ENCODE data around the gene UQCRH. TPM values are rescaled to one million over a fixed set of nuclear protein-coding genes. Genes with fewer than 3 reads are reported as not detected.
A peak's percentile ranks its signal among the peaks of the same experiment; 100 is the strongest.

Gene UQCRH
- total RNA-seq = 337 TPM

- DNase-seq = peak; percentile 98
Measured at GRCh38 chr1:46303038-46303871, at the start of gene UQCRH, which contains the start of gene LRRC41. Gene UQCRH (plus strand): TSS chr1:46303698. CDS start chr1:46303767, 69 bp downstream. Gene LRRC41 (minus strand): TSS chr1:46303616. CDS start chr1:46303322, 294 bp downstream.

GRCh38 chr1:46254668-46255067 lies 48.8 kb upstream of the UQCRH start:
- no peak for DNase-seq

DNA sequence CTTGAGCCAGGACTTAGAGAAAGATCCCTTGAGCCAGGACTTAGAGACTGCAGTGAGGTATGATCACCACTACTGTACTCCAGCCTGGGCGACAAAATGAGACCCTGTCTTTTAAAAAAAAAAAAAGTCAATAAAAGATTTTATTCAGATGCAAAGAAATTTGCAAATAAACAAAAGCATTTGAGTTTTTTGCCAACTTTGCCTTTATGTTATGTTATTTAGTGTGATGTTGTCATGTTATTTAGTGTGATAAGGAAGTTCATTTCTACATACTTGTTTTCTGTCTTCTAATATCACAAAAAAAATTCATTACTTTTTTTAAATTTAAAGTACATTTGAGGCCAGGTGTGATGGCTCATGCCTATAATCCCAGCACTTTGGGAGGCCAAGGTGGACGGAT lies 47.0 kb upstream of the UQCRH start:
- DNase-seq = no peak

GRCh38 chr1:46262508-46262907 lies 41.0 kb upstream of the UQCRH start:
- no peak for DNase-seq

DNA sequence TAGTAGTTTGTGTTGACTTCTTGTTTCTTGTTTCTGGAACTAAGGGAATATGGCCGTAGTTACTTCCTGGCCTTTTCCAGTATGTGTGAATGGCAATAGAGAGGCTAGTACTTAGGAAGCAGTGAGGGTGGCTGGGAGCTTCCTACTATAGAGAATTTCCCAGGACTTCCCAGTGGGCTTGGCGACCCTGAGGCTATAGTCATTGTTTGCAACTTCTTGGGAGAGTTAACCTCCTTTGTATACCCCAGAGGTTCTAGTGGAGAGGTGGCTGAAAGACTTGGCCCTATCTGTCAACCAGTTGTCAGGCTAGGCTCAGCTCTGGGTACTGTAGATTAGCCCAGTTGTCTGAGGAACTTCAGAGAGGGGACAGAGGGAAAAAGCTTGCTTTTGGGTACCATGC lies 40.4 kb upstream of the UQCRH start:
- DNase-seq = no peak

DNA sequence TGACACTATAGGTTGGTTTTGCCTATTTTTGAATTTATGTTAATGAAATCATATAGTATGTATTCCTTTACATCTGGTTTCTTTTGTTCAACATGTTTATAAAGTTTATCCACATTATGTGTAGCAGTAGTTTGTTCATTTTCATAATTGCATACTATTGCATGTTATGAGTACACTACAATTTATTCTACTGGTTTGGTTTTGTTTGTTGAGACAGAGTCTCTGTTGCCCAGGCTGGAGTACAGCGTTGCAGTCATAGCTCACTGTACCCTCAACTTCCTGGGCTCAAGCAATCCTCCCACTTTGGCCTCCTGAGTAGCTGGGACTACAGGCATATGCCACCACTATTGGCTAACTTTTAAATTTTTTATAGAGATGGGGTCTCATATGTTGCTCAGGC lies 34.9 kb upstream of the UQCRH start:
- DNase-seq = no peak

DNA sequence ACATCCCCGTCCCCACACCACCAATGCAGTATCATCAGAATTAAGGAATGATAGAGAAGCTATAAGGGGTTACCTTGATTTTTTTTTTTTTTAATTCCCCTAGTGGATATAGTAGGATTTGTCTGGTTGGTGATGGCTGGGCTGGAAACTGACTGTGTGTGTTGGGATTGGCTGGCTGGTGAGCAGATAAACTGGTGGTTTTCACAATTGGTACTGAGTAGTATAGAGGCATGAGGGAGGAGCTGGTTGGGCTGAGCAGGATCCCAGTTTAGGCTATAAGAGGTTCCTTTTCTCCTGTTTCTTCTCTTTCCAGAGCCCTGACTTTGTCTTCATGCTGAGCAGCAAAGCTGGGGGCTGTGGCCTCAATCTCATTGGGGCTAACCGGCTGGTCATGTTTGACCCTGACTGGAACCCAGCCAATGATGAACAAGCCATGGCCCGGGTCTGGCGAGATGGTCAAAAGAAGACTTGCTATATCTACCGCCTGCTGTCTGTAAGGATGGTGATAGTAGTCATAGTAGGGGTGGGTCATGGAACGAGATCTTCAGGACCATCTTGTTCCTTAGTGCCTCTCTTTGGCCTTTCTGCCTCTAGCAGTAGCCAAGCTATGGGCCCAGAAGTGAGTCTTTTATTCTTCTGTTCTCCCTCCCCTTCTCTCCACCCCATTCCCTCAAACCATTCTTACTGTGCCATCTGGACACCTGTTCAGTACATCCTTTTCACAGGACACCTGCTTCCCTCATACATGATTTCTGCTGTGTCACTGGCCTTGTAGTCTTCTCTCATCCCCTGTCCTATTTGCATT lies 29.1 kb upstream of the UQCRH start:
- DNase-seq = no peak

DNA sequence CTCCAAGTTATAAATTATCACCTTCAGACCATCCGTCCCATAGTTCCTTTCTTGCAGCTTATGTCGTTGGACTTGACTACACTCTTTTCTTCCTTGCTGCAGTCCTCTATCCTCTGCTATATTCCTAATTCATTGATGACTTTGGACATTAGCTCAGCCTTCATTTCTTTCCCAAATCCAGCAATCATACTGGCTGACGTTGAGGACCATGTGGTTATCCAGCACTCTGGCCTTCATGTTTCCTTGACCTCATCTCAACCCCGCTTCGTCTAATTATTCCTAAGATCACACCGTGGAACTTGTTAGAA lies 28.5 kb upstream of the UQCRH start:
- no peak for DNase-seq

GRCh38 chr1:46277658-46278373 lies 25.7 kb upstream of the UQCRH start:
- peak; percentile 21 for DNase-seq

GRCh38 chr1:46278807-46279206 lies 24.7 kb upstream of the UQCRH start:
- DNase-seq = no peak

- no peak for DNase-seq
Measured at GRCh38 chr1:46280092-46280491, 23.4 kb upstream of the UQCRH start.

GRCh38 chr1:46281021-46281420 lies 22.5 kb upstream of the UQCRH start:
- DNase-seq = no peak

DNA sequence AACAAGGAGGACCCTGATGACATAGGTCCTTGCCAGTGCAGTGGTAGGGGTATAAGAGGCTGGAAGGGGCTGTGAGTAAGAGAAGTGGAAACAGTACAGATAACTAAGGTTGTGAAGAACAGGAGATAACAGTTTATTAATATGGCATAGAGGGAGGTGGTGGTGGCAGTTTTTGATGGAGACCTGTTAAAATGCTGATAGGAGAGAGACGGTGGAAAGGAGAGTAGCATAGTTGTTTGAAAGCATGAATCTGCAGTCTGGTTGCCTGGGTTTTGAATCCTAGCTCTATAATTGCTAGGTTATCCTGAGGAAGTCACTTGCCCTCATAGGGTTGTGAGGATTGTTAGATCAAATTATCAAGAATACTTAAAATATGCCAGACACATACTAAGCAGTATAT lies 19.4 kb upstream of the UQCRH start:
- no peak for DNase-seq

- DNase-seq = no peak
Measured at GRCh38 chr1:46284597-46285564, 18.6 kb upstream of the UQCRH start.

- DNase-seq = peak; percentile 92
Measured at GRCh38 chr1:46285730-46286477, 17.6 kb upstream of the UQCRH start.

GRCh38 chr1:46288485-46289133 lies 14.9 kb upstream of the UQCRH start:
- DNase-seq = no peak

DNA sequence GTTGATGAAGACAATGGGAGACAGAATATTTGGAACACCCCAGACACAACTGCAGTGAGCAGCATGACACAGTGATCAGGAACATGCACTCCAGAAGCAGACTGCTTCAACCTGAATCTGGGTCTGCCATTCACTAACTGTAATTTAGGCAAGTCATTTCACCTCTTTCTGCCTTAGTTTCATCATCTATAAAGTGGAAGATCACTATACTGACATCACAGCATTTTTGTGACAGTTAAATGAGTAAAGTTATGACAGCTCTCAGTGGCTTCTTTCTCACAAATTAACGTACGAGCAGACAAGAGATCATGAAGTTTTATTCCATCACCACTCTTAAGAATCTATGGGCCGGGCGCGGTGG lies 14.4 kb upstream of the UQCRH start:
- no peak for DNase-seq

DNA sequence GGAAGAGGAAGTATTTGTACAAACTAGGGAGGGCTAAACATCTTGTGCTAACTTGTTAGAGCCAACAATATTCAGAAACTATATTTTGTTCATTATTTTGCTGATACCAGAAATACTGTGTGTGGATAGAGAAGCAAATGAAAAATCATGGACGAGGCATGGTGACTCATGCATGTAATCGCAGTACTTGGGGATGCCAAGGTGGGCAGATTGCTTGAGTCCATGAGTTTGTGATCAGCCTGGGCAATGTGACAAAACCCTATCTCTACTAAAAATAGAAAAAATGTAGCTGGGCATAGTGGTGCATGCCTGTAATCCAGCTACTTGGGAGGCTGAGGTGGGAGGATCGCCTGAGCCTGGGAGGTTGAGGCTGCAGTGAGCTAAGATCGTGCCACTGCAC lies 13.5 kb upstream of the UQCRH start:
- DNase-seq = no peak

GRCh38 chr1:46295306-46295705 lies 8.2 kb upstream of the UQCRH start:
- DNase-seq = no peak

GRCh38 chr1:46298387-46298786 lies 5.1 kb upstream of the UQCRH start:
- DNase-seq = no peak
